WTC11 (cell line): ENCODE measurements around the gene ARHGEF17. TPM values are rescaled to one million over a fixed set of nuclear protein-coding genes. Genes with fewer than 3 reads are reported as not detected.

Experiments used
- ATAC-seq: fragments of 200-7000 bp; cut with Tn5 transposase; 2 replicates; pipeline ENCODE4 v1.10.0; 2021; ENCODE audit warnings: mild to moderate bottlenecking, moderate library complexity
- CTCF ChIA-PET: fragments of 300-600 bp; sonication (Branson Sonifier 250); formaldehyde crosslinking; loops from one replicate; lab custom pipeline; 2021; ENCODE audit warnings: antibody characterized with exemption; lab: Charles Lee
- POLR2A ChIA-PET: fragments of 350-600 bp; sonication (Branson Sonifier 250); formaldehyde crosslinking; loops from one replicate; lab custom pipeline; 2021; ENCODE audit warnings: antibody characterized with exemption; lab: Charles Lee
- DNase-seq: peaks from one replicate; pipeline ENCODE4 v3.0.0; 2021; ENCODE audit warnings: low spot score
- H3K27ac Mint-ChIP-seq: 2 replicates; pipeline ENCODE4 v1.8.0; 2021; ENCODE audit warnings: mixed read lengths
- H3K27me3 Mint-ChIP-seq: 2 replicates; pipeline ENCODE4 v1.8.0; 2021; ENCODE audit warnings: low read depth, mild to moderate bottlenecking, moderate library complexity, mixed read lengths
- H3K36me3 Mint-ChIP-seq: 2 replicates; pipeline ENCODE4 v1.8.0; 2021; ENCODE audit warnings: mixed read lengths
- H3K4me1 Mint-ChIP-seq: 2 replicates; pipeline ENCODE4 v1.8.0; 2022; ENCODE audit warnings: mixed read lengths
- H3K4me3 Mint-ChIP-seq: 2 replicates; pipeline ENCODE4 v1.8.0; 2021; ENCODE audit warnings: mild to moderate bottlenecking, moderate library complexity, mixed read lengths
- H3K9me3 Mint-ChIP-seq: 2 replicates; pipeline ENCODE4 v1.8.0; 2021; ENCODE audit warnings: mixed read lengths
- AFF4 ChIP-seq: sonication (generic); formaldehyde crosslinking; IDR thresholded peaks from 2 replicates; pipeline ENCODE4 v1.8.1; 2023; ENCODE audit warnings: mild to moderate bottlenecking, missing genetic modification reagents, borderline replicate concordance
- CDX4 ChIP-seq: fragments of 250-450 bp; sonication (Bioruptor Pico); IDR thresholded peaks from 2 replicates; pipeline ENCODE4 v1.9.0; 2021; ENCODE audit warnings: moderate library complexity, mild to moderate bottlenecking, inconsistent platforms, borderline replicate concordance
- CREM ChIP-seq: sonication (generic); formaldehyde crosslinking; IDR thresholded peaks from 2 replicates; pipeline ENCODE4 v1.8.1; 2022; ENCODE audit warnings: mild to moderate bottlenecking, missing genetic modification reagents, moderate library complexity
- IRF1 ChIP-seq: sonication (generic); formaldehyde crosslinking; IDR thresholded peaks from 2 replicates; pipeline ENCODE4 v1.8.0; 2023; ENCODE audit warnings: missing genetic modification reagents
- IRF2 ChIP-seq: sonication (generic); formaldehyde crosslinking; IDR thresholded peaks from 2 replicates; pipeline ENCODE4 v1.8.0; 2022; ENCODE audit warnings: low read depth, missing genetic modification reagents, borderline replicate concordance
- KAT7 ChIP-seq: sonication (generic); formaldehyde crosslinking; IDR thresholded peaks from 2 replicates; pipeline ENCODE4 v1.8.1; 2023; ENCODE audit warnings: missing genetic modification reagents, mild to moderate bottlenecking, borderline replicate concordance
- STAT6 ChIP-seq: sonication (generic); formaldehyde crosslinking; conservative IDR thresholded peaks from 2 replicates; pipeline ENCODE4 v1.8.1; 2023; ENCODE audit warnings: mild to moderate bottlenecking, low read depth, missing genetic modification reagents, moderate library complexity
- TP53 ChIP-seq: sonication (generic); formaldehyde crosslinking; IDR thresholded peaks from 2 replicates; pipeline ENCODE4 v1.8.1; 2023; ENCODE audit warnings: mild to moderate bottlenecking, missing genetic modification reagents
- ZNF263 ChIP-seq: sonication (generic); formaldehyde crosslinking; IDR thresholded peaks from 2 replicates; pipeline ENCODE4 v1.8.1; 2022; ENCODE audit warnings: low read depth, mild to moderate bottlenecking, moderate library complexity, missing genetic modification reagents
- total RNA-seq: library from RNA; stranded (reverse); gene quantifications from 3 replicates; pipeline ENCODE4 v1.2.3, GENCODE V29; 2021
- TF ChIP-seq, protein P1 (sequence below): sonication (generic); formaldehyde crosslinking; IDR thresholded peaks from 2 replicates; pipeline ENCODE4 v1.8.1; 2022; ENCODE audit warnings: mild to moderate bottlenecking, moderate library complexity, missing genetic modification reagents
- TF ChIP-seq, protein P2 (sequence below): sonication (generic); formaldehyde crosslinking; IDR thresholded peaks from 2 replicates; pipeline ENCODE4 v1.8.0; 2022; ENCODE audit warnings: mild to moderate bottlenecking, missing genetic modification reagents
- TF ChIP-seq, protein P3 (sequence below): sonication (generic); formaldehyde crosslinking; IDR thresholded peaks from 2 replicates; pipeline ENCODE4 v1.8.1; 2023; ENCODE audit warnings: mild to moderate bottlenecking, missing genetic modification reagents
- TF ChIP-seq, protein P4 (sequence below): sonication (generic); formaldehyde crosslinking; IDR thresholded peaks from 2 replicates; pipeline ENCODE4 v1.8.1; 2023; ENCODE audit warnings: mild to moderate bottlenecking, missing genetic modification reagents, moderate library complexity
- TF ChIP-seq, protein P5 (sequence below): sonication (generic); formaldehyde crosslinking; IDR thresholded peaks from 2 replicates; pipeline ENCODE4 v1.8.1; 2022; ENCODE audit warnings: mild to moderate bottlenecking, missing genetic modification reagents, moderate library complexity, borderline replicate concordance

ARHGEF17 gene
- total RNA-seq, 1 experiment from 2014 or later, result 18.2 TPM

GRCh38 chr11:73393479-73394415, 85.7 kb downstream of the ARHGEF17 start (continued):
- TF ChIP-seq AFF4 (CRISPR knock-in tag), result no peak

GRCh38 chr11:73394416-73395296, 86.6 kb downstream of the ARHGEF17 start:
- ChIA-PET POLR2A (no interaction called here), CTCF (interaction anchor here (1.3 to 3.5 kb wide), 12 partner anchors 11 to 266 kb away, joined by 3 to 87 read pairs (median 26); partner anchors contain the start of genes ARHGEF17 and RELT)
- no peaks in the 10 kb centered on the region for H3K4me1 Mint-ChIP-seq
- DNase-seq (no peak), ATAC-seq (no peak)
- H3K27me3 Mint-ChIP-seq, result no peaks in the 10 kb centered on the region
- H3K36me3 Mint-ChIP-seq, result no peaks in the 10 kb centered on the region
- no peak overlapping the region for H3K27ac Mint-ChIP-seq
- no peaks in the 10 kb centered on the region for H3K9me3 Mint-ChIP-seq
- no peak overlapping the region for H3K4me3 Mint-ChIP-seq
- no peak for TF ChIP-seq KAT7 (CRISPR knock-in tag)
- TF ChIP-seq, protein P1, sequence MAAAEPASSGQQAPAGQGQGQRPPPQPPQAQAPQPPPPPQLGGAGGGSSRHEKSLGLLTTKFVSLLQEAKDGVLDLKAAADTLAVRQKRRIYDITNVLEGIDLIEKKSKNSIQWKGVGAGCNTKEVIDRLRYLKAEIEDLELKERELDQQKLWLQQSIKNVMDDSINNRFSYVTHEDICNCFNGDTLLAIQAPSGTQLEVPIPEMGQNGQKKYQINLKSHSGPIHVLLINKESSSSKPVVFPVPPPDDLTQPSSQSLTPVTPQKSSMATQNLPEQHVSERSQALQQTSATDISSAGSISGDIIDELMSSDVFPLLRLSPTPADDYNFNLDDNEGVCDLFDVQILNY (CRISPR knock-in tag), result no peak
- no peak for TF ChIP-seq TP53 (CRISPR knock-in tag)
- TF ChIP-seq, protein P2, sequence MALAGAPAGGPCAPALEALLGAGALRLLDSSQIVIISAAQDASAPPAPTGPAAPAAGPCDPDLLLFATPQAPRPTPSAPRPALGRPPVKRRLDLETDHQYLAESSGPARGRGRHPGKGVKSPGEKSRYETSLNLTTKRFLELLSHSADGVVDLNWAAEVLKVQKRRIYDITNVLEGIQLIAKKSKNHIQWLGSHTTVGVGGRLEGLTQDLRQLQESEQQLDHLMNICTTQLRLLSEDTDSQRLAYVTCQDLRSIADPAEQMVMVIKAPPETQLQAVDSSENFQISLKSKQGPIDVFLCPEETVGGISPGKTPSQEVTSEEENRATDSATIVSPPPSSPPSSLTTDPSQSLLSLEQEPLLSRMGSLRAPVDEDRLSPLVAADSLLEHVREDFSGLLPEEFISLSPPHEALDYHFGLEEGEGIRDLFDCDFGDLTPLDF (CRISPR knock-in tag), result no peak
- TF ChIP-seq, protein P3, sequence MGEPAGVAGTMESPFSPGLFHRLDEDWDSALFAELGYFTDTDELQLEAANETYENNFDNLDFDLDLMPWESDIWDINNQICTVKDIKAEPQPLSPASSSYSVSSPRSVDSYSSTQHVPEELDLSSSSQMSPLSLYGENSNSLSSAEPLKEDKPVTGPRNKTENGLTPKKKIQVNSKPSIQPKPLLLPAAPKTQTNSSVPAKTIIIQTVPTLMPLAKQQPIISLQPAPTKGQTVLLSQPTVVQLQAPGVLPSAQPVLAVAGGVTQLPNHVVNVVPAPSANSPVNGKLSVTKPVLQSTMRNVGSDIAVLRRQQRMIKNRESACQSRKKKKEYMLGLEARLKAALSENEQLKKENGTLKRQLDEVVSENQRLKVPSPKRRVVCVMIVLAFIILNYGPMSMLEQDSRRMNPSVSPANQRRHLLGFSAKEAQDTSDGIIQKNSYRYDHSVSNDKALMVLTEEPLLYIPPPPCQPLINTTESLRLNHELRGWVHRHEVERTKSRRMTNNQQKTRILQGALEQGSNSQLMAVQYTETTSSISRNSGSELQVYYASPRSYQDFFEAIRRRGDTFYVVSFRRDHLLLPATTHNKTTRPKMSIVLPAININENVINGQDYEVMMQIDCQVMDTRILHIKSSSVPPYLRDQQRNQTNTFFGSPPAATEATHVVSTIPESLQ (CRISPR knock-in tag), result no peak
- TF ChIP-seq, protein P4, sequence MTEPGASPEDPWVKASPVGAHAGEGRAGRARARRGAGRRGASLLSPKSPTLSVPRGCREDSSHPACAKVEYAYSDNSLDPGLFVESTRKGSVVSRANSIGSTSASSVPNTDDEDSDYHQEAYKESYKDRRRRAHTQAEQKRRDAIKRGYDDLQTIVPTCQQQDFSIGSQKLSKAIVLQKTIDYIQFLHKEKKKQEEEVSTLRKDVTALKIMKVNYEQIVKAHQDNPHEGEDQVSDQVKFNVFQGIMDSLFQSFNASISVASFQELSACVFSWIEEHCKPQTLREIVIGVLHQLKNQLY (CRISPR knock-in tag), result no peak
- TF ChIP-seq CREM (CRISPR knock-in tag), result no peak
- no peak for TF ChIP-seq IRF2 (CRISPR knock-in tag)
- no peak for TF ChIP-seq CDX4 (CRISPR knock-in tag)
- no peak for TF ChIP-seq ZNF263 (CRISPR knock-in tag)
- no peak for TF ChIP-seq IRF1
- TF ChIP-seq STAT6 (CRISPR knock-in tag), result no peak
- TF ChIP-seq, protein P5, sequence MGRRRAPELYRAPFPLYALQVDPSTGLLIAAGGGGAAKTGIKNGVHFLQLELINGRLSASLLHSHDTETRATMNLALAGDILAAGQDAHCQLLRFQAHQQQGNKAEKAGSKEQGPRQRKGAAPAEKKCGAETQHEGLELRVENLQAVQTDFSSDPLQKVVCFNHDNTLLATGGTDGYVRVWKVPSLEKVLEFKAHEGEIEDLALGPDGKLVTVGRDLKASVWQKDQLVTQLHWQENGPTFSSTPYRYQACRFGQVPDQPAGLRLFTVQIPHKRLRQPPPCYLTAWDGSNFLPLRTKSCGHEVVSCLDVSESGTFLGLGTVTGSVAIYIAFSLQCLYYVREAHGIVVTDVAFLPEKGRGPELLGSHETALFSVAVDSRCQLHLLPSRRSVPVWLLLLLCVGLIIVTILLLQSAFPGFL (CRISPR knock-in tag), result no peak
- TF ChIP-seq, all 79 proteins: peak for 0
